ENCODE results near the gene MYOD1. TPM values are rescaled to one million over a fixed set of nuclear protein-coding genes. Genes with fewer than 3 reads are reported as not detected.

Gene MYOD1
- total RNA-seq, 4 donors from 2014 or later, result not detected

- peaks cover 58% of the 10 kb centered on the region for H3K27me3 ChIP-seq
- no peak for TF ChIP-seq POLR2AphosphoS5 (IDR thresholded peaks at IDR 0.05)
- no peak for TF ChIP-seq POLR2A (IDR thresholded peaks at IDR 0.05)
- no peak for TF ChIP-seq CTCF (IDR thresholded peaks at IDR 0.05)
- no peak for TF ChIP-seq EP300 (IDR thresholded peaks at IDR 0.05; ENCODE audit: low read depth)
- in situ Hi-C loops (cut with MboI; ENCODE audit: low pct_ligation_motif_present in 1 of 4, low pct_unique_long_range_greater_than_20kb in 1 of 4, low sequenced_read_pairs in 3 of 4), result no loop called here
- no peak for DNase-seq
- H3K4me1 ChIP-seq, result peaks cover 0 to 4% (median 1%) of the 10 kb centered on the region in 4 donors
- no peak overlapping the region for H3K27ac ChIP-seq
- no peaks in the 10 kb centered on the region for H3K9me3 ChIP-seq
- intact Hi-C loops (cut with DNase I; ENCODE audit: low total_unique reads), result no loop called here
- 74% methylated on average over 7 of the region's 7 CpGs; no CpG with 5 or more reads in 1 of the 2 donors for WGBS, 2 donors (ENCODE audit: low coverage in 1 of 2)
- no peaks in the 10 kb centered on the region for H3K36me3 ChIP-seq
- no peak overlapping the region for H3K4me3 ChIP-seq
Measured at GRCh38 chr11:17740649-17741235, 21.4 kb downstream of the MYOD1 start.

GRCh38 chr11:17741487-17741886 is 22.1 kb downstream of the MYOD1 start:
- DNase-seq, result no peak
- in situ Hi-C loops (cut with MboI; ENCODE audit: low pct_ligation_motif_present in 1 of 4, low pct_unique_long_range_greater_than_20kb in 1 of 4, low sequenced_read_pairs in 3 of 4), result no loop called here
- Histone ChIP-seq H3K9me3 (no peaks in the 10 kb centered on the region), H3K4me3 (no peak overlapping the region), H3K27ac (no peak overlapping the region), H3K27me3 (peaks cover 51% of the 10 kb centered on the region), H3K36me3 (no peaks in the 10 kb centered on the region), H3K4me1 (no peaks in the 10 kb centered on the region)
- intact Hi-C loops (cut with DNase I; ENCODE audit: low total_unique reads), result no loop called here
- 86 to 91% methylated on average over 6 to 10 of the region's 10 CpGs for WGBS, 2 donors (ENCODE audit: low coverage in 1 of 2)
- TF ChIP-seq EP300 (IDR thresholded peaks at IDR 0.05; ENCODE audit: low read depth) (no peak), CTCF (IDR thresholded peaks at IDR 0.05) (no peak), POLR2A (IDR thresholded peaks at IDR 0.05) (no peak), POLR2AphosphoS5 (IDR thresholded peaks at IDR 0.05) (no peak)

- peaks cover 45% of the 10 kb centered on the region for H3K27me3 ChIP-seq
- no peaks in the 10 kb centered on the region for H3K9me3 ChIP-seq
- in situ Hi-C loops (cut with MboI; ENCODE audit: low pct_ligation_motif_present in 1 of 4, low pct_unique_long_range_greater_than_20kb in 1 of 4, low sequenced_read_pairs in 3 of 4) (no loop called here), intact Hi-C loops (cut with DNase I; ENCODE audit: low total_unique reads) (no loop called here)
- H3K4me3 ChIP-seq, result no peak overlapping the region
- no peak for DNase-seq
- 65% methylated on average over 5 of the region's 5 CpGs; no CpG with 5 or more reads in 1 of the 2 donors for WGBS, 2 donors (ENCODE audit: low coverage in 1 of 2)
- no peak for TF ChIP-seq EP300 (IDR thresholded peaks at IDR 0.05; ENCODE audit: low read depth)
- TF ChIP-seq POLR2A (IDR thresholded peaks at IDR 0.05), result no peak
- TF ChIP-seq CTCF (IDR thresholded peaks at IDR 0.05), result no peak
- no peak for TF ChIP-seq POLR2AphosphoS5 (IDR thresholded peaks at IDR 0.05)
- H3K36me3 ChIP-seq, result no peaks in the 10 kb centered on the region
- no peaks in the 10 kb centered on the region for H3K4me1 ChIP-seq
- no peak overlapping the region for H3K27ac ChIP-seq
Measured at GRCh38 chr11:17742019-17742418, 22.6 kb downstream of the MYOD1 start.

- H3K36me3 ChIP-seq, result no peaks in the 10 kb centered on the region
- peaks cover 33% of the 10 kb centered on the region for H3K27me3 ChIP-seq
- in situ Hi-C loops (cut with MboI; ENCODE audit: low pct_ligation_motif_present in 1 of 4, low pct_unique_long_range_greater_than_20kb in 1 of 4, low sequenced_read_pairs in 3 of 4), result no loop called here
- no peaks in the 10 kb centered on the region for H3K4me1 ChIP-seq
- no peaks in the 10 kb centered on the region for H3K9me3 ChIP-seq
- intact Hi-C loops (cut with DNase I; ENCODE audit: low total_unique reads), result no loop called here
- no peak overlapping the region for H3K27ac ChIP-seq
- 84% methylated on average over 13 of the region's 13 CpGs; no CpG with 5 or more reads in 1 of the 2 donors for WGBS, 2 donors (ENCODE audit: low coverage in 1 of 2)
- TF ChIP-seq CTCF (IDR thresholded peaks at IDR 0.05) (no peak), EP300 (IDR thresholded peaks at IDR 0.05; ENCODE audit: low read depth) (no peak), POLR2AphosphoS5 (IDR thresholded peaks at IDR 0.05) (no peak), POLR2A (IDR thresholded peaks at IDR 0.05) (no peak)
- H3K4me3 ChIP-seq, result no peak overlapping the region
- DNase-seq, result no peak
Measured at GRCh38 chr11:17743026-17743807, 23.8 kb downstream of the MYOD1 start.

Data from transverse colon (tissue), 4 donors.